PC-3 (cell line): Measurements from ENCODE around the gene CABP7. TPM values are rescaled to one million over a fixed set of nuclear protein-coding genes. Genes with fewer than 3 reads are reported as not detected.
A peak's percentile ranks its signal among the peaks of the same experiment; 100 is the strongest.

ENCODE experiments used
- ATAC-seq: fragments of 200-7000 bp; cut with Tn5 transposase; 2 replicates; pipeline ENCODE4 v1.9.1; 2020; ENCODE audit warnings: mild to moderate bottlenecking, moderate library complexity
- BruUV-seq: library from RNA; stranded (reverse); fragments of 400-500 nt; replicated peaks from 2 replicates; lab custom pipeline; 2021; lab: Mats Ljungman, UMichigan
- CTCF ChIA-PET: fragments of 300-600 bp; sonication (Branson Sonifier 250); formaldehyde crosslinking; loops from one replicate; lab custom pipeline; 2022; ENCODE audit warnings: antibody characterized with exemption; lab: Charles Lee
- POLR2A ChIA-PET: fragments of 300-600 bp; sonication (Branson Sonifier 250); formaldehyde crosslinking; loops from one replicate; lab custom pipeline; 2022; ENCODE audit warnings: antibody characterized with exemption; ENCODE audit not compliant: unreplicated experiment; lab: Charles Lee
- DNase-seq: peaks from one replicate; pipeline ENCODE4 v3.0.0-alpha.2; 2015
- H2AFZ ChIP-seq: fragments of 300-600 bp; sonication (generic); 2 replicates; pipeline ENCODE4 v1.6.0; 2016; ENCODE audit warnings: antibody characterized with exemption, low read length
- H3F3A ChIP-seq: fragments of 300-600 bp; sonication (generic); one replicate; pipeline ENCODE4 v1.6.0; 2017; ENCODE audit warnings: antibody characterized with exemption, low read length, control low read depth, mild to moderate bottlenecking; ENCODE audit not compliant: unreplicated experiment
- H3K27ac ChIP-seq: fragments of 300-600 bp; sonication (generic); 2 replicates; pipeline ENCODE4 v1.5.1; 2016; ENCODE audit warnings: mild to moderate bottlenecking, low read length
- H3K27me3 ChIP-seq: fragments of 300-600 bp; sonication (generic); 2 replicates; pipeline ENCODE4 v1.6.1; 2016; ENCODE audit warnings: low read length, mixed read lengths
- H3K36me3 ChIP-seq: fragments of 300-600 bp; sonication (generic); 2 replicates; pipeline ENCODE4 v1.6.1; 2016; ENCODE audit warnings: low read depth, mixed run types, low read length, mixed read lengths
- H3K4me1 ChIP-seq: fragments of 300-600 bp; sonication (generic); 2 replicates; pipeline ENCODE4 v1.5.1; 2016; ENCODE audit warnings: low read length; ENCODE audit not compliant: insufficient read depth
- H3K4me2 ChIP-seq: fragments of 300-600 bp; sonication (generic); 2 replicates; pipeline ENCODE4 v1.6.0; 2016; ENCODE audit warnings: low read length
- H3K4me3 ChIP-seq: fragments of 300-600 bp; sonication (generic); 2 replicates; pipeline ENCODE4 v1.5.1; 2016; ENCODE audit warnings: mild to moderate bottlenecking, low read length, mixed read lengths
- H3K79me2 ChIP-seq: fragments of 300-600 bp; sonication (generic); 2 replicates; pipeline ENCODE4 v1.6.1; 2017; ENCODE audit warnings: low read length, mixed read lengths
- H3K9ac ChIP-seq: fragments of 300-600 bp; sonication (generic); 2 replicates; pipeline ENCODE4 v1.6.0; 2016; ENCODE audit warnings: mild to moderate bottlenecking, low read length
- H3K9me2 ChIP-seq: fragments of 300-600 bp; sonication (generic); replicated peaks from 2 replicates; pipeline ENCODE4 v1.6.1; 2016; ENCODE audit warnings: mixed run types, low read length, mixed read lengths
- H3K9me3 ChIP-seq: fragments of 300-600 bp; sonication (generic); 2 replicates; pipeline ENCODE4 v1.6.1; 2016; ENCODE audit warnings: low read length, mixed read lengths
- H4K20me1 ChIP-seq: fragments of 300-600 bp; sonication (generic); 2 replicates; pipeline ENCODE4 v1.6.1; 2016; ENCODE audit warnings: low read length, mixed read lengths
- EZH2 ChIP-seq: fragments of 300-600 bp; sonication (generic); IDR thresholded peaks from one replicate; pipeline ENCODE4 v1.6.1; 2017; ENCODE audit warnings: antibody characterized with exemption, mild to moderate bottlenecking, low read length; ENCODE audit not compliant: unreplicated experiment
- EZH2phosphoT487 ChIP-seq: fragments of 300-600 bp; sonication (generic); IDR thresholded peaks from 2 replicates; pipeline ENCODE4 v1.6.1; 2018; ENCODE audit warnings: mild to moderate bottlenecking, antibody characterized with exemption, low read length, borderline replicate concordance
- intact Hi-C: fragments of 100-400 bp; cut with micrococcal nuclease; formaldehyde crosslinking; loops from 2 replicates; pipeline ENCODE4 v1.9.0; 2023
- total RNA-seq: library from RNA; depleted of rRNA; stranded (reverse); fragments of >200 nt; gene quantifications from 2 replicates; pipeline ENCODE4 v1.2.3, GENCODE V29; 2014
- TF ChIP-seq, protein P1 (sequence below): fragments of 300-600 bp; sonication (generic); conservative IDR thresholded peaks from 2 replicates; pipeline ENCODE4 v1.5.1; 2017; ENCODE audit warnings: antibody characterized with exemption, low read depth, mild to moderate bottlenecking, low read length

The CABP7 gene
- total RNA-seq, 1 experiment from 2014 or later: 0.87 TPM

DNA sequence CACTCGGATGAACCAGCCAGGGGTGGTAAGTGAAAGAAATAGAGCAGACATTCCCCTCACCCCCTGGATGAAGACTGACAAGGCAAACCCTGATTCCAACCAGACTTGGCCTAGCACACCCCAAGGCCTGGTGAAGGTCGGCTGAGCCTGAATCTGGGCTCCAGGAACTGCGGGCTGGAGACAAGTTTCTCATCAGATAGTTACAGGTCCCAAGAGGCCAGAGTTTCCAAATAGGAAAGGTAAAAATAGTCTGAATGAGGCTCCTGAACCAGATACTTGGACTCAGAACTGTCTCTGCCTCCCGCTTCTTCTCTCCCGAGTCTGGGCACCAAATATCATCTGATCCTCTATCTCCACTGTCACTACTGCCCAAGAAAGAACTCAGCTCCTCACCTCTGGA is 39.2 kb downstream of the CABP7 start:
- Histone ChIP-seq H3K79me2 (no peaks in the 10 kb centered on the region), H3K27me3 (no peaks in the 10 kb centered on the region), H3K4me1 (no peaks in the 10 kb centered on the region), H3K36me3 (no peaks in the 10 kb centered on the region), H2AFZ (no peak overlapping the region), H3K27ac (no peak overlapping the region), H4K20me1 (no peaks in the 10 kb centered on the region), H3K9me3 (no peaks in the 10 kb centered on the region), H3K4me3 (no peak overlapping the region), H3F3A (peaks cover 4% of the 10 kb centered on the region), H3K9me2 (no peaks in the 10 kb centered on the region), H3K4me2 (no peak overlapping the region), H3K9ac (no peak overlapping the region)
- ChIA-PET POLR2A (no interaction called here), CTCF (no interaction called here)
- ATAC-seq (no peak), DNase-seq (no peak)
- no TSS peak for BruUV-seq
- intact Hi-C loops: no loop called here
- no peak for TF ChIP-seq EZH2
- TF ChIP-seq, protein P1, sequence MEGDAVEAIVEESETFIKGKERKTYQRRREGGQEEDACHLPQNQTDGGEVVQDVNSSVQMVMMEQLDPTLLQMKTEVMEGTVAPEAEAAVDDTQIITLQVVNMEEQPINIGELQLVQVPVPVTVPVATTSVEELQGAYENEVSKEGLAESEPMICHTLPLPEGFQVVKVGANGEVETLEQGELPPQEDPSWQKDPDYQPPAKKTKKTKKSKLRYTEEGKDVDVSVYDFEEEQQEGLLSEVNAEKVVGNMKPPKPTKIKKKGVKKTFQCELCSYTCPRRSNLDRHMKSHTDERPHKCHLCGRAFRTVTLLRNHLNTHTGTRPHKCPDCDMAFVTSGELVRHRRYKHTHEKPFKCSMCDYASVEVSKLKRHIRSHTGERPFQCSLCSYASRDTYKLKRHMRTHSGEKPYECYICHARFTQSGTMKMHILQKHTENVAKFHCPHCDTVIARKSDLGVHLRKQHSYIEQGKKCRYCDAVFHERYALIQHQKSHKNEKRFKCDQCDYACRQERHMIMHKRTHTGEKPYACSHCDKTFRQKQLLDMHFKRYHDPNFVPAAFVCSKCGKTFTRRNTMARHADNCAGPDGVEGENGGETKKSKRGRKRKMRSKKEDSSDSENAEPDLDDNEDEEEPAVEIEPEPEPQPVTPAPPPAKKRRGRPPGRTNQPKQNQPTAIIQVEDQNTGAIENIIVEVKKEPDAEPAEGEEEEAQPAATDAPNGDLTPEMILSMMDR: no peak
- TF ChIP-seq EZH2phosphoT487: no peak

DNA sequence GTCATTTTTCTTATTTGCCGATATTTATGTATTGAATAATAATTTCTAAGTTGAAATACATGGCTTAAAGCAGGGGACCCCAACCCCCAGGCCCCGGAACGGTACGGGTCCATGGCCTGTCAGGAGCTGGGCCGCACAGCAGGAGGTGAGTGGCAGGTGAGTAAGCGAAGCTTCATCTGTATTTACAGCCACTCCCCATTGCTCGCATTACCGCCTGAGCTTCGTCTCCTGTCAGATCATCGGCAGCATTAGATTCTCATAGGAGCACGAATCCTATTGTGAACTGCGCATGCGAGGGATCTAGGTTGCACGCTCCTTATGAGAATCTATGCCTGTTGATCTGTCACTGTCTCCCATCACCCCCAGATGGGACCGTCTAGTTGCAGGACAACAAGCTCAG is 42.5 kb downstream of the CABP7 start:
- Histone ChIP-seq H3K36me3 (no peaks in the 10 kb centered on the region), H3K4me1 (peaks cover 9% of the 10 kb centered on the region; the same call in 1 of the 2 replicates), H3K4me3 (no peak overlapping the region), H3K27ac (0 out of 2 replicates have a peak overlapping the region, but pooled peaks have one; percentile 7), H4K20me1 (no peaks in the 10 kb centered on the region), H3K9me2 (no peaks in the 10 kb centered on the region), H3K27me3 (no peaks in the 10 kb centered on the region), H3K9ac (no peak overlapping the region), H3F3A (peaks cover 4% of the 10 kb centered on the region), H3K9me3 (no peaks in the 10 kb centered on the region), H3K4me2 (peak overlapping the region; percentile 61), H2AFZ (no peak overlapping the region), H3K79me2 (peaks cover 17% of the 10 kb centered on the region)
- ChIA-PET POLR2A (interaction anchor here (0.6 kb wide), 2 partner anchors 11 to 166 kb away, joined by 6 to 10 read pairs; no protein-coding TSS in a partner anchor), CTCF (interaction anchor here (0.7 kb wide), 1 partner anchor 243 kb away, joined by 4 read pairs; no protein-coding TSS in a partner anchor)
- DNase-seq (peak; percentile 90), ATAC-seq (peak; percentile 59)
- intact Hi-C loops: loop anchor here (10.0 kb wide), 1 partner anchor 143 kb away; no protein-coding TSS in a partner anchor
- TF ChIP-seq EZH2phosphoT487 (no peak), EZH2 (no peak)
- TF ChIP-seq, protein P1: no peak
- no TSS peak for BruUV-seq
